Mucosa of descending colon (tissue), 3 donors: ENCODE data around the gene MCHR2. TPM values are rescaled to one million over a fixed set of nuclear protein-coding genes. Genes with fewer than 3 reads are reported as not detected.

Experiments
- ATAC-seq: fragments of 200-7000 bp; cut with Tn5 transposase; one replicate; pipeline ENCODE4 v1.9.1; 2020; ENCODE audit warnings: mild to moderate bottlenecking, moderate library complexity
- DNase-seq, 3 donors: peaks; one replicate each; pipeline ENCODE4 v3.0.0-alpha.2; 2020
- H3K36me3 ChIP-seq: fragments of 200-600 bp; one replicate; pipeline ENCODE4 v1.8.0; 2021; ENCODE audit warnings: low read depth, mild to moderate bottlenecking
- H3K4me1 ChIP-seq: fragments of 200-600 bp; one replicate; pipeline ENCODE4 v1.8.0; 2021; ENCODE audit warnings: low read depth, mild to moderate bottlenecking
- H3K4me3 ChIP-seq: fragments of 200-600 bp; one replicate; pipeline ENCODE4 v1.8.0; 2021; ENCODE audit warnings: mild to moderate bottlenecking
- H3K9me3 ChIP-seq: fragments of 200-600 bp; one replicate; pipeline ENCODE4 v1.8.0; 2021; ENCODE audit warnings: mild to moderate bottlenecking
- CTCF ChIP-seq: fragments of 200-600 bp; IDR thresholded peaks from one replicate; pipeline ENCODE4 v1.8.0; 2022; ENCODE audit warnings: antibody characterized with exemption, mild to moderate bottlenecking
- intact Hi-C, 2 donors: fragments of 100-400 bp; cut with DNase I in 1 of 2; cut with micrococcal nuclease in 1 of 2; formaldehyde crosslinking; loops; one replicate each; pipeline versions ENCODE4 v1.11.0 to v1.11.1; 2022; cut with DNase I, micrococcal nuclease
- total RNA-seq, 3 donors: library from RNA; stranded (reverse); fragmentation: NEBNext Ultra II Directional in 2 of 3; extraction: Animal tissue kit (Norgen Biotek cat#: 25700) in 2 of 3; gene quantifications; one replicate each; pipeline versions ENCODE4 v1.2.1 to v1.2.4, GENCODE V29; 2021 to 2023
- donor health status: DM: no; HTN: no; CAD: no; lungs with moderate emphysema.
- donor health status: DM: no; HTN: no; CAD: no.
- donor health status: DM: no; HTN: yes; CAD: no.

Gene MCHR2
- total RNA-seq, 3 donors from 2014 or later: not detected

- Histone ChIP-seq H3K4me3 (no peak overlapping the region), H3K4me1 (no peaks in the 10 kb centered on the region), H3K36me3 (no peaks in the 10 kb centered on the region), H3K9me3 (no peaks in the 10 kb centered on the region)
- ATAC-seq (no peak), DNase-seq (no peak)
- TF ChIP-seq CTCF: no peak
- intact Hi-C loops: loop anchor here in 1 of 2 donors (10.0 kb wide), 1 partner anchor 466 kb away; no protein-coding TSS in a partner anchor
These were observed 14.8 kb upstream of the MCHR2 start for GRCh38 chr6:100008857-100009256.

GRCh38 chr6:100001915-100002388 is 7.9 kb upstream of the MCHR2 start:
- intact Hi-C loops: loop anchor here in 1 of 2 donors (10.0 kb wide), 1 partner anchor 473 kb away; no protein-coding TSS in a partner anchor
- Histone ChIP-seq H3K4me1 (no peaks in the 10 kb centered on the region), H3K4me3 (no peak overlapping the region), H3K36me3 (no peaks in the 10 kb centered on the region), H3K9me3 (no peaks in the 10 kb centered on the region)
- TF ChIP-seq CTCF: peak; percentile 81
- DNase-seq (peak in 2 of 3 donors; percentile 17 to 37), ATAC-seq (peak; percentile 70)

GRCh38 chr6:99997141-99997540 is 3.1 kb upstream of the MCHR2 start:
- ATAC-seq (no peak), DNase-seq (no peak)
- Histone ChIP-seq H3K4me1 (no peaks in the 10 kb centered on the region), H3K4me3 (no peak overlapping the region), H3K36me3 (no peaks in the 10 kb centered on the region), H3K9me3 (no peaks in the 10 kb centered on the region)
- no peak for TF ChIP-seq CTCF
- intact Hi-C loops: no loop called here

GRCh38 chr6:99995916-99996315 is 1.9 kb upstream of the MCHR2 start:
- TF ChIP-seq CTCF: no peak
- no peak for DNase-seq
- ATAC-seq: no peak
- Histone ChIP-seq H3K36me3 (no peaks in the 10 kb centered on the region), H3K4me1 (no peaks in the 10 kb centered on the region), H3K9me3 (no peaks in the 10 kb centered on the region), H3K4me3 (no peak overlapping the region)
- intact Hi-C loops: no loop called here

- ATAC-seq (no peak), DNase-seq (no peak)
- Histone ChIP-seq H3K9me3 (no peaks in the 10 kb centered on the region), H3K4me3 (no peak overlapping the region), H3K36me3 (no peaks in the 10 kb centered on the region), H3K4me1 (no peaks in the 10 kb centered on the region)
- intact Hi-C loops: no loop called here
- TF ChIP-seq CTCF: no peak
These were observed 884 bp downstream of the MCHR2 start for GRCh38 chr6:99993146-99993532.

- H3K4me3 ChIP-seq: no peak overlapping the region
- TF ChIP-seq CTCF: no peak
- H3K4me1 ChIP-seq: no peaks in the 10 kb centered on the region
- no peaks in the 10 kb centered on the region for H3K9me3 ChIP-seq
- no peak for ATAC-seq
- H3K36me3 ChIP-seq: no peaks in the 10 kb centered on the region
- intact Hi-C loops: no loop called here
- DNase-seq: no peak
These were observed 2.1 kb downstream of the MCHR2 start for GRCh38 chr6:99991955-99992354.
